Stimulated activated CD4-positive, alpha-beta T cell treated with anti-CD3 and anti-CD28 coated beads, TNF-alpha, amount 100 ng/mL, for 48 hours (primary cell): ENCODE measurements around the gene PTPRF.

Experiments used
- DNase-seq, 3 donors: peaks; one replicate each; pipeline ENCODE4 v3.0.0-alpha.2; 2020; ENCODE audit warnings: low read depth in 3 of 3

The PTPRF gene

DNA sequence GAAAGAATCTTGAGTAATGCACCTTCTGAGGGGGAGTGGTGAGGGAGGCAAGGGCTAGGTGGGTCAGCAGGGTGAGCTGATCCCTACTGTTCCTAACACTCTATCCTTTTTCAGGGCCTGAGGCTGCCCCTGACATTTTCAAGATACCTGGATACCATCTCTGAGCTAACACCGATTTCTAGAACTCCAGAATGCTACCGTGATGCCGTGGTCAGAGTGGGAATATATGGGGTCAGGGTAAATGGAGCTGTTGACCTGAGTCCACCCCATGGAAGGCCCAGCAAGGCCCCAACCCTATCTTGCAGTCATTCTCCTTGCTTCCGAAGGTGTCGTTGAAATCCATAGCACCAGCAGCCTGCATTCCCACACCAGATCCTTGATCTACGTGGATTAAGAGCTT lies 18.0 kb upstream of the PTPRF start:
- DNase-seq = no peak

DNA sequence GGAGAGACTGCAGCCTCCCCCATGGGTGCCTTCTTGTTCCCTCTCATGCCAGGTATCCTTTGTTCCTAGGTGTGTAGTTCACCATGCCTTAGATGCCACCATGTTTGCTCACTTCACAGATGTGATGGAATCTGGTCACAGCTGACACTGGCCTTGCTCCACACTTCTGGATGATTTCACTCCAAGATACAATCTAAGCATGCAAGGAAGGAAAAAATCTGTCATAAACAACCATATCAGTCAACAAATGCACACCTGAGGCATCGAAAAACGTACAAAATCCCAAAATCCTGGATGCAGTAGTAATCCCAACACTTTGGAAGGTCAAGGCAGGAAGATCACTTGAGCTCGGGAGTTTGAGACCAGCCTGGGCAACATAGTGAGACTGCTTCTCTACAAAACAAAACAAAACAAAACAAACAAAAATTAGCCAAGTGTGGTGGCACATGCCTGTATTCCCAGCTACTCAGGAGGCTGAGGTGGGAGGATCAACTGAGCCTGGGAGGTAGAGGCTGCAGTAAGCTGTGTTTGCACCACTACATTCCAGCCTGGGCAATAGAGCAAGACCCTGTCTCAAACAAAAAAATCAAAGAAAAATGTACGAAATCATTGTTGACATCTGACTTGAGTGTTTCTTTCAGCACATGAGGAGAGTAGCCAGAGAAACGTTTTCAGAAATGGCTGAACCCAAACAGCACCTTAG lies 17.1 kb upstream of the PTPRF start:
- no peak for DNase-seq

DNA sequence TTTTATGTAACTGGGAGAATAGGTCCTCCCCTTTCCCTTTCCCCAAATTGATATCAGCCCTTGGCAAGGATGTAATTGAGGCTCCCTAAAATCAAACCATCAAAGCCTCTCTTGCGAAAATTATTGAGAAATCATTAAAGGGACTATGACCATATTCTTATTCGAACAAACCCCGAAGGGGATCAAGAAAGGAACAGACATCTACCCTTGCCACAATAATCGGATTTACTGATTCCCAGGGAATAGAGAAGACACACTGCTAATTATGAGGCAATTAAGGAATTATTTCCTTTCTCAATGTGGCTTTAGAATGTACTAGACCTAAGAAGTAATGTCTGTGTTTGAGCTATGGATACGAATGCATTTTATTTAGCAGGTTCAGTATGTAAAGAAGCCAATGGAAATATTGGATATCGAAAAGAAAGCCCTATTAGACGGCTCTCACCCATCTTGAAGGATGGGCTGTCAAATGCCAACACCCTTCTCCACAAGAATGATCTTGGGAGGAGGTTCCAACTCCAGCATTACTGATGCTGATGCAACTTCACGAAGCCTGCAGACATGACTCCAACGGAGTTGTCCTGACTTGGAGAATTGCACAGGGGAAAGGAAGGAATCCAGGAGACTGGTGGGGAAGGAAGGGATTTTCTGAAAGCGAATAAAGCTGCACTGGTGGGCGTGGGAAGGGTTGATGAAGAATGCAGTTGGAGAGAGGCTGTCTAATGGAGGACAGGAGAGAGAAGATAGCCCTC lies 11.6 kb upstream of the PTPRF start:
- DNase-seq = no peak

DNA sequence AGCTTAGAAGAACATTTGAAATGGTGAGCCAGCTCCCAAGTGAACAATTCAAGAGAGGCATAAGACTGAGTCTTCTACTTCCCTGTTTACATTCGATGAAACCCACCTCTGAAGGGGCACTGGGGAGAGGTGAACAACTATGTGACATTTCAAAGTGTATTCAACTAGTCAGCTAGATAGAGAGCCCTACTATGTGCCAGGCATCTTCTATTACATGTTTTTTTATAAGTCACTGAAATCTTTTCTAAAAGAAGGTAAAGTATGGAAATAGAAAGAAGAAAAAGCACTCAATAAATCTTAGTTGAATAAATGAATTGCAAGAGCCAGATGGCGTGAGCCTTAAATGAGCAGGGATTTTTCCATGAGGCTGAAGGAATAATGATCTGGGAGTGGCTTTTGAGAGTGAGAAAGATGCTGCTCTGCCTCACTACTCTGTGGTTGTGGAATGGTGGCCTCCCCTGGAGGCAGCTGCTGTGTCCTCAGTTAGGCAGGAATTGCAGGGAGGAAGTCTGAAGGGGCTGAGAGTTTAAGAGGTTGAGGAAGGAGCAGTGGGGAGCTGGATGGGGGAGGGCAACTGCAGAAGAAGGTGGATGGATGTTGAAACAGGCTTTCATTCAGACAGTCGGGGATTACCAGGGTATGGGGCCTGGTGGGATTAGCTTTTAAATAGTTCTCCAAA lies 10.4 kb upstream of the PTPRF start:
- DNase-seq = no peak

DNA sequence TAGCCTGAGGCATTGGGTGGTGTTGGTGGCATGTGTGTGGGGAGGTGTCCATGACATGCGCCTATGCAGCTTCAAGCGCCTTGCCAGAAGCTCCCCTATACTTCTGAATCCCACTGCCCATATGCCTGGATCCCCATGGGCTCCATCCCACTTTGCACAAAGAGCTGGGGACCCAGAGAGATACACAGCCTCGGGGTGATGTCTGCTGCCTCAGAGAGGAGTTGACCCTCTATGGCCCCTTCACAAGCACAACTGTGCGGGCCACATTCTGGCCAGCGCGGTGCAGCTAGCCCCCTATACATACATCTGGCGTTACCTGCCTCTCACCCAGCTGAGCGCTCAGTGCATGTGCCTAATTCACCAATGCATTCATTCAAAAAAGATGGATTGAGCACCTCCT lies 9.6 kb upstream of the PTPRF start:
- no peak for DNase-seq

DNA sequence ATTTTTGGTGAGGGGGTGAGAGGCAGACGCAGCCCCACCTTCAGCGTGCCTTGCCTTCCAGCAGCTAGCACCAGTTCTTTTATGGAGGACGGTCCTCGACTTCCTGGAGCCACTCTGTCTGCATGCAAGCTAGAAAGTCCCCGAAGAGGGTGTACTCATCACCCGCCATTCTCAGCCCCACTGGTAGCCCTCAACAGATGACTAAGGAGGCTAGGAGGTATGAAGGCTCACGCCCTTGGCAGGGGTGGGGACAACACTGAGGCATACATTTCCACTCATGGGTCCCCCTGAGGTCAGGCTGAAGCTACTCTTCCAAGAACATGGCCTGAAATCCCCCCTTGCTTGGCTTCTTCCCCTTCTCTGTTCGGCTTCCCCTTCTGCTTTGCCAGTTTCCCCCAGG lies 8.9 kb upstream of the PTPRF start:
- DNase-seq = no peak

DNA sequence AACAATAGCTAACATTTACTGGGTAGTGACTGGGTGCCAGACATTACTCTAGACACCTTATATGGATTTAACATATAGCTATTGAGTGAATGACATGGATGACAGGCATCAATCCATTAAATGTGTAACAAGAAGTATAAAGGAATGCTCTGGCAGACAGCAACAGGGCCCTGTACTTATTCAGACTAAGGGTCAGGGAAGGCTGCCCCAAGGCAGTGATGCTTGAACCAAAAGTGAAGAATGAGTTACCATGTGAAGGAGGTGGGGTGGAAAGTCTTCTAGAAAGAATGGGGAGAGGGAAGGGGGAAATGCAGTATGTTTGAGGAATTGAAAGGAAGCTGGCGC lies 8.3 kb upstream of the PTPRF start:
- no peak for DNase-seq

DNA sequence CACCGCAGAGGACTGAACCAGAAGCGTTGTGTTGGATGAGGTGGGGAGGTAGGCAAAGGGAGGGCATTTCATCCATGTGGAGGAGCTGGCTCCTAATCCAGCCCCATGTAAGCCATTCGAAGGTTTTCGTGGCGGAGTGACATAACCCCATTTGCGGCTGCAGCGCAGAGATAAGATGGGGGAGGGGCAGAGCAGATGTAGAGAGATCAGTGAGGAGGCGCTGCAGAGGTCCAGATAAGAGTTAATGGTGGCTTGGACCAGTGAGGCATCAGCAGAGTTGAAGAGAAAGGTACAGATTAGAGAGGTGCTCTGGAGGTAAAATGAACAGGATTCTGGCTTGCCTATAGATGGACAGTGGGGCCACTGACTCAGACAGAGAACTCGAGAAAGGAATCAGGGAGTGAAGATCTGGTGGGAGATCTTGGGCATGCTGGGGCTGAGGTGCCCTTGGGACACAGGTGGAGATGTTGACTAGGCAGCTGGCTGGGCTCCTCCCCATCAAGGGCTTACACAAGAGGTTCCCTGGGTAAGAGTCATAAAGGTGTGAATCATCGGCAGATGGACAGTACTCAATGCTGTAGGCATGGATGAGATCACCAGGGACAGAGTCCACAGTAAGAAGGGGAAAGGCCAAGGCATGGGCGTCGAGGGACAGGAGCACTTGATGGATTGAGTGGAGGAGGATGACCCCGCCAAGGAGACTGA lies 7.8 kb upstream of the PTPRF start:
- DNase-seq = no peak

DNA sequence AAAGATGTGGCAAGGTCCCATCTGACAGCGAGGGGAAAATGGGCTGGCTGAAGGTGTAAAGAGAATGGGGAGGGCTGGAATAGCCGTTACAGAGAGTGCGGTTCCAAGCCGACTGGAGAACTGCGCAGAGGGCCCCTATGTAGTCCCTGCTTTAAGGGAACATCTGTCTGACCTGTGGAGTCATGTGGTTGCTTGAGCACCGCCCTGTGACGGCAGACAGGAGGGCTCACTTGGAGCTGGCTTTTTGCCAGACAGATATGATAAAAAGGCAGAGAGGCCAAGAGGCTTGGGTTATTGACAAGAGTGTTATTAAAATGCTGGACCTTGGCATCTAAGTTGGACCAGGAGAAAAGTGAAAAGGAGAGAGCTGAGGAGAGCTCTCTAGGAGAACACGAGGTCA lies 5.9 kb upstream of the PTPRF start:
- no peak for DNase-seq

DNA sequence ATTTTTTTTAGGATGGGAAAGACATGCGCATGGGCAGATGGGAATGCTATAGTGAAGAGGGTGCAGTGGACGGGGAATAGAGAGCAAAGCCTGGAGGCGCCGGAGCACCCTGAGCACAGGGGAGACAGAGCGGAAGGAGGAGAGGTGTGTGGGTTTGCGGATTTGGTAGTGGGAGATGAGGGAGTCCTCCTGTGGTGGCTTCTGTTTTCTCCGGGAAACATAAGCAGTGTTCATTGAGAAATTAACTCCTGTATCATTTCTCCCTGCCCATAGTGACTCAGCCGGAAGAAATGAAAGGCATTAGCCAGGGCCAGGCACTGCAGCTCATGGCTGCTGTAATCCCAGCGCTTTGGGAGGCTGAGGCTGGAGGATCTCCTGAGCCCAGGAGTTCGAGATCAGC lies 4.7 kb upstream of the PTPRF start:
- DNase-seq = no peak

DNA sequence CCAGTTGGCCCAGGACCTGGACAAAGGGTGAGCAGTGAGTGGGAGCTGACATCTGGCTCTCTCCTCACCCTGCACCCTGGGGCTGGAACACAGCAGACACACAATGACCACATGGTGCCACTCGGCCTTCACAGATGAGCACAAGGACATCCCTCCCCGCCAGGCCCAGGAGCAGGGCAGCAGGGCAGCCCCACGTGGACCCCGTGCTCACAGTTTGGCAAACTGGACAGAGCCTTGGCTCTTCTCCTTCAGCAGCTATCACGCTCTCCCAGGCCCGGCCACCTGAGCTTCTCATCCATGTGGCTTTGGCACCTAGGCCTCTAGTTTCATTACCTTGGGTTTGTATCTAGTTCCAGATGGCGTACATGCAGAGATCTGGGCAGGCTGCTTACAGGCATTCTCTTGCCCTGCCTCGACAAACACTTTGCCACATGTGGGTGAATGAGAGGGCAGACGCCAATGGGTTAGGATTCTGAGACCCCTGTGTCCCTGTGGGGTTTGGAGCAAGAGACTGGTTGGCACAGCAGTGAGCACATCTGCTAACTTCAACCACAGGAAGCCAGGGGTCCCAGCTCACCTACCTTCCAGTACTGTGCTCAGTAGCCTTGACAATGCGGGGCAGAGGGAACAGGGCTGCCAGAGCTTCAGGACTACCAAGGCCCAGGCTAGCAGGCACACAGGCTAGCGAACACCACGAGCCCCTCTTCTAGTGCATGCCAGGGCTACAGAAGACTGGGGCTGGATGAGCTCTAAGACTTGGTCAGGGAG lies 3.4 kb upstream of the PTPRF start:
- DNase-seq = no peak

DNA sequence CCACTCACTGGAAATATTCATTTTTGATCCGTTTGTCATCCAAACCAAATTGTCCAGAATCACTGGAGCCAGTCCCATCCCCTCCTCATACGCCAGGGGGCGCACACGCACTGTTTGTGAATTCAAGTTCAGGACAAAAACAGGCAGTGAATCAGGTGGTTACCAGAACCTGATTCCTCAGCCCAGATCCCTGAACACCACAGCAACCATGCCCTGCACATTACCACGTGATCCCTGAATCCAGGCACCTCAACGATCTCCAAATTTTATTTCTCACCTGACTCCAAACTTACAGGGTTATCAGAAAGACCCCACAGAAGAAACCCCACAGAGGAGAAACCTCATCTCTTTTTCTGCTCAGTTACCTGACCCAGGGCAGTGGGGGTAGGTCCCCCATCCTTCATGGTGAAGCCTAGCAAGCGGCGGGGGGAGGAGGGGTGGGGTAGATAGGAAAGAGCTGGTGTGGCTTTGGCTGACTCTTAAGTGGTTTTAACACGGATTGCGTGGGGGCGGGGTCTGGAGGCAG lies 1.4 kb upstream of the PTPRF start:
- peak; percentile 60 to 78 (median 72) for DNase-seq

DNA sequence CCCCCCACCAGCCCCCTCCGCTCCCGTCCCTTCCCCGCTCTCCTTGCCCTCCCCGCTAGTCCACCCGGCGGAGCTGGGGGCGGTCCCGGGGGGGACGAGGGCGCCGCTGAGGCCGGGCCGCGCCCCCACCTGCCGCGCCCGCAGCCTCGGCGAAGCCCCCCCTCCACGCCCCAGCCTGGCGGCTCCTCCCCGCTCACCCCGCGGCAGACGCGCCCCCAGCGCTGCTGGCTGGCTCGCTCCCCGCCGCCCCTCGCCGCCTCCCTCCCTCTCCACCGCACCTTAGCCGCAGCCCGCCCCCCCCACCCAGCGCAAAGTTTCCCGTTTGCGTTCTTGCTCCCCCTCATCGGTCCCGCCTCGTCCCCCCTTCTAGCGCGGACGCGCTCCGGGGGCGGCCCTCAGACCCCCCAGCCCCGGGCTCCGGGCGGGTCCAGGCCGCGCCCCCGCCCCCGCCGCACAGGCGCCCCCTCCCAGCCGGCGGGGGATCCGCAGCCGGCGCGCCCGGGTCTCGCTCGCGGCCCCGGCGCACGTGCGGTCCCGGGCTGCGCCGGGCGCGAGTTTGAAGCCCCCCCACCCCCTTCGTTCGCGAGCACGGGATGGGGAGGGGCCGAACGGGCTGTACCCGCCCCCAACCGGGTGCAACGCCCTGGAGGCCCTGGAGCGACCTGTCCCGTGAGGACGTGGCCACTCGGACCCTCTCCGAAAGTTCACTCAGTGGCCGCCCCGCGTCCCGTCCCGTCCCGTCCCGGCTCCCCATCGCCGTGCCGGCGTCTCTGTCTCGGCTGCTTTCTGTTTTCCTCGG lies 623 bp downstream of the PTPRF start:
- DNase-seq = no peak

DNA sequence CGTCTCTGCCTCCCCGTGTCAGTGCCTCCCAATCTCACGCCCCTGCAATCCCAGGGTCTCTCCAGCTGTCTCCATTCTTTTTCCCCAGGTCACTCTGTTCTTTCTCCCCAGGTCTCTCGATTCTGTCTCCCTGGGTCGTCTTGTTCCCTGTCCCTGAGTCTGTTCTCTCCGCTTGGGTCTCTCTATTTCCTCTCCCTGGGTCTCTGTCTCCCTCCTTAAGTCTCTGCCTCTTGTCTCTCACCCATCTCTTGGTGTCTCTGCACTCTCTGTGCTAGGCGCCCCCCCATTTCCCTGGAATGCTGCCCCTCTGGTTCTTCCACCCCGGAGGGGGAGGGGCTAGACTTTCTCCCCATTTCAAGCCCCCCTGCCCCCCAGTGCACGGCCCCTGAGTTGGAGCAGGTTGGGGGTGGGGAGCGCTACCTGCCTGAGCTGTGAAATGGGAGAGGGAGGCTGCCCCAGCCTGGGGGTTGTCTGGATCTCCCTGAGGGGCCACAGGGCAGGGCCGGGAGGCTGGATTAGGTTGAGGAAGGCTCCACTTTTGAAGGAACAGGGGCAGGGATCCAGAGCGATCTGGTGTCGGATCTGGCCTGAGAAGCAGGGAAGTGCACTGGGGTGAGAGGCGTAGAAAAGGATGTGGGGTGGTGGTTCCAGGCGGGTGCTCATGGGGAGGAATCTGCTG lies 1.4 kb downstream of the PTPRF start:
- DNase-seq = no peak

DNA sequence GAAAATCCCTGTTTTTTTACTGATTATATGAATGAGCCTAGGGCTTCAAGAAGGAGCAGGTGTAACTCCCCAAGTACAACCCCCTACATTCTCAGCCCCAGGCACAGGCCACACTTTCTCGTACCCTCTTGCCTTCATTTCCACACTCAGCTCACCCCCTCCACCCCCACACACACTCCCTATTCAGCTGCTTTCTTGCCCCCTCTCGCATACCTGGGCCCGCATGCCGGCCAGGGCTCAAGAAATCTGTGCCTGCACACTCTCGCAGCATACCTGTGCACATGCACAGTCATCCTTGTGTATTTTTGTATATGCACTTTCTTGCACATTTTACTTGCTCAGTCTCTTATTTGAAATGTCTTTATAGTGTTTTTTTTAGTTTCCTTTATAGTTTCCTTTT lies 2.0 kb downstream of the PTPRF start:
- no peak for DNase-seq

DNA sequence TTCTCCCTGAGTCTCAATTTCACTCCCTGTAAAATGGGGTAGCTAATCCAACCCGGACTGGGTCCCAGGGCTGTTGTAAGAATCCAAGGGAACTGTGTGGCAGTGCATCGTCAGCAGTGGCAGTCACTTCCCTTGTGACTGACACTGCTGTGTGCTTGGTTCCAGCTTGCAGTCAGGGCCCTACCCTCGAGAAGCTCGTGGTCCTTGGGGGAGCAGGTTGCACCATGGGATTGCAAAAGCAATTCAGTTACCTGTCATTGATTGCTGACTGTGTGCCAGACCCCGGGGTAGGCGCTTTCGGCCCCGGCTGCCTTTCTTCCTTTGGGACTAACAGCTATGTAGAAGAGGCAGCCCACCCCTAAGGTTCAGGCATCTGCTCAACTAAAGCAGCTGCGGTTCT lies 2.9 kb downstream of the PTPRF start:
- DNase-seq = no peak

DNA sequence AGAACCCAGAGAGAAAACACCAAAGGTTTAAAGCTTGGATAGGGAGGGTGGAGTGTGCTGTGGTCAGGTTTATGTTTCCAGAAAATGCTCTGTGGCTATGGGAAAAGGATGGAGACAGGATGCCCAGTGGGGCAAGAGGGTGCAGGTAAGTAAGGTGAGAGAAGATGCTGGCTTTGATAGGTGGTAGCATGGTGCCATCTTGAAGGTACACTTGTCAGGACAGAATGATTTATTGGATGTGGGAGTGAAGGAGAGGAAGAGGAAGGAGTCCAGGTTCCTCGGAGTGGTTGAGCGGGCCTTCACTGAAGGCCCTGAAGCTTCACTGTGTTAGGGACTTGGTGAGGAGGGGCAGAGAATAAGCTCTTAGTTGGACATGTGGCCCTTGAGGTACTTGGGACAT lies 3.6 kb downstream of the PTPRF start:
- no peak for DNase-seq

DNA sequence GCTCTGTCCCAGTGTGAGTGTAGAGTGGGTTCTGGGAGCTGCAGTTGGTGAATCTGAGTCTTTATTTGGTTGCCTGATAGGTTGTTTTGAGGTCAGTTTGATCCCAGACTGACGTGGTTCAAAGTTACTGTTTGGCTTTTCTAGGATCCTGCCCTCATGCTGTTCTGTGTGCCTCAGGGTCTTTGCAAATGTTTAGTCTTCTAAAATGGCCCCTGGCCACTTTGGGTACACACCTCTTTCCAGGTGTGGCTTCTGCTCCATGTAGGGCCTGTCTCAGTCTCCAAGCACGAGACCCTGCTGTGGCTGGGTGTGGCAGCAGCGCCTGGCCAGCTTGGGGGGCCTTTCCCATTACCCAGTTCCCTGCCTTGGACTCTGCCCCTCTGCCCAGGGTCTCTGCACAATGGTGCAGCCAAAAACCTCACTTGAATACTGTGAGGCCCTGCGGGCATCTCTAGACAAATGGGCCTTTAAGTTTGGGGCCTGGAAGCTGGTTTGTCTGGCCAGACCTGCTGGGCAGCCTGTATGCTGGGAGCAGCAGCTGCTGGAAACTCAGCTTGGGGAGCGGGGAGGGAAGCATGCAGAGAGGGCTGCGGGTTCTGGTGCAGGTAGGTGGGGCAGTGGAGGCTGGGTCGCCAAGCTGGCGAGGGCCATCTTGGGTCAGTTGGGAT lies 5.6 kb downstream of the PTPRF start:
- DNase-seq = no peak

DNA sequence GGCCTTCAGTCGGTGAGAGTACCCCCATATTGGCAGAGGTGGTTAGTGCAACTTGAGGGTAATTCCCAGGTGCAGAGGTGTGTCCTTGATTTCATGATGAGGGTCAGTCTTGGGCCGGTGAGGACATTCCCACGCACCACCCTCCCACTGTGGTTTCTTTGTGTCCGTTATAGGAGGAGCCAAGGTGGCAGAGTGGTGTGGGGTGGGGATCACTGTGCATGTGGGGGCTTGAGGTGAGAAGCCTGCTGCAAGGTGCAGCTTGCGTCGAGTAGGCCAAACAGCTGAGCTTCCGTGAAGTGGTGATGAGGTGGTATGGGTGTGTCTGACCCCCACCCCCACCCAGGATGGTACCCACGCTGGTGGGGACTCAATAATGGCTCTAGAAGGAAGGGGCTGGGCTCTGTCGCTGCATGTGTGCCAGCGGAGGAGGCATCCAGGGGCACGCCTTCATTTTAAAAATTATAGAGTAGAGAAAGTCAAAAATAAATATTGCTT lies 6.2 kb downstream of the PTPRF start:
- no peak for DNase-seq
